OCI-LY7 (cell line): ENCODE measurements around the gene GABRD. TPM values are rescaled to one million over a fixed set of nuclear protein-coding genes. Genes with fewer than 3 reads are reported as not detected.
"Not testable (repeated sequence)": the region's sequence is repeated elsewhere in the genome, so short reads cannot be mapped to it uniquely, and the experiment has no call there.

ENCODE experiments used
- BruUV-seq: library from RNA; stranded (reverse); fragments of 400-500 nt; replicated peaks from 2 replicates; lab custom pipeline; 2021; lab: Mats Ljungman, UMichigan
- CTCF ChIA-PET: fragments of 300-600 bp; sonication (Branson Sonifier 250); formaldehyde crosslinking; loops from one replicate; lab custom pipeline; 2022; ENCODE audit warnings: antibody characterized with exemption; ENCODE audit not compliant: unreplicated experiment; lab: Charles Lee
- POLR2A ChIA-PET: fragments of 300-600 bp; sonication (Branson Sonifier 250); formaldehyde crosslinking; loops from one replicate; lab custom pipeline; 2022; ENCODE audit warnings: antibody characterized with exemption; lab: Charles Lee
- DNase-seq: peaks from one replicate; pipeline ENCODE4 v3.0.0-alpha.2; 2015; ENCODE audit warnings: low spot score
- H2AFZ ChIP-seq: fragments of 200-600 bp; sonication (generic), shearing (Covaris generic); 2 replicates; pipeline ENCODE4 v1.6.1; 2014; ENCODE audit warnings: mild to moderate bottlenecking, antibody characterized with exemption, low read length, moderate library complexity
- H3K27ac ChIP-seq: fragments of 200-600 bp; sonication (generic); 2 replicates; pipeline ENCODE4 v1.5.1; 2014; ENCODE audit warnings: mixed run types, low read depth, mild to moderate bottlenecking, moderate library complexity, low read length, inconsistent platforms; ENCODE audit not compliant: poor library complexity, severe bottlenecking
- H3K36me3 ChIP-seq: fragments of 200-600 bp; sonication (generic); 2 replicates; pipeline ENCODE4 v1.6.1; 2014; ENCODE audit warnings: mild to moderate bottlenecking, antibody characterized with exemption, low read length, moderate library complexity, mixed read lengths; ENCODE audit not compliant: insufficient read depth
- H3K4me1 ChIP-seq: fragments of 200-600 bp; sonication (generic); 2 replicates; pipeline ENCODE4 v1.5.1; 2014; ENCODE audit warnings: mild to moderate bottlenecking, low read length; ENCODE audit not compliant: insufficient read depth, poor library complexity, severe bottlenecking
- H3K4me2 ChIP-seq: fragments of 200-600 bp; sonication (generic); 2 replicates; pipeline ENCODE4 v1.6.1; 2014; ENCODE audit warnings: mild to moderate bottlenecking, low read length
- H3K4me3 ChIP-seq: fragments of 200-600 bp; sonication (generic); 2 replicates; pipeline ENCODE4 v1.5.1; 2014; ENCODE audit warnings: mild to moderate bottlenecking, low read depth, low read length; ENCODE audit not compliant: poor library complexity, severe bottlenecking
- H3K79me2 ChIP-seq: fragments of 200-600 bp; sonication (generic); 2 replicates; pipeline ENCODE4 v1.6.1; 2016; ENCODE audit warnings: low read depth, mild to moderate bottlenecking, low read length, moderate library complexity, mixed read lengths; ENCODE audit not compliant: insufficient read depth
- H3K9me2 ChIP-seq: fragments of 200-600 bp; sonication (generic); 2 replicates; pipeline ENCODE4 v1.6.1; 2016; ENCODE audit warnings: mild to moderate bottlenecking, low read length, mixed read lengths; ENCODE audit not compliant: insufficient read depth
- H3K9me3 ChIP-seq: fragments of 200-600 bp; sonication (generic); 2 replicates; pipeline ENCODE4 v1.6.1; 2014; ENCODE audit warnings: mild to moderate bottlenecking, mixed run types, low read length, mixed read lengths
- H4K20me1 ChIP-seq: fragments of 200-600 bp; sonication (generic); 2 replicates; pipeline ENCODE4 v1.6.1; 2014; ENCODE audit warnings: mild to moderate bottlenecking, antibody characterized with exemption, low read length, moderate library complexity, mixed read lengths; ENCODE audit not compliant: insufficient read depth
- EZH2phosphoT487 ChIP-seq: fragments of 200-600 bp; sonication (generic); IDR thresholded peaks from 2 replicates; pipeline ENCODE4 v1.6.1; 2018; ENCODE audit warnings: low read depth, borderline replicate concordance, mild to moderate bottlenecking, mixed run types, antibody characterized with exemption, low read length, moderate library complexity, mixed read lengths
- intact Hi-C: fragments of 100-400 bp; cut with micrococcal nuclease; formaldehyde crosslinking; loops from one replicate; pipeline ENCODE4 v1.10.0; 2022; ENCODE audit not compliant: unreplicated experiment
- total RNA-seq, 2 experiments: library from RNA; depleted of rRNA in 1 of 2; stranded (reverse); fragments of >200 nt in 1 of 2; shearing (Covaris generic) in 1 of 2; gene quantifications; 2 replicates each; pipeline ENCODE4 v1.2.3, GENCODE V29; 2014 to 2022
- TF ChIP-seq, protein P1 (sequence below): fragments of 200-600 bp; sonication (generic); conservative IDR thresholded peaks from 2 replicates; pipeline ENCODE4 v1.5.1; 2014; ENCODE audit warnings: mild to moderate bottlenecking, antibody characterized with exemption, low read length, moderate library complexity, mixed read lengths

GABRD gene
- total RNA-seq, 2 experiments from 2014 or later: not detected

DNA sequence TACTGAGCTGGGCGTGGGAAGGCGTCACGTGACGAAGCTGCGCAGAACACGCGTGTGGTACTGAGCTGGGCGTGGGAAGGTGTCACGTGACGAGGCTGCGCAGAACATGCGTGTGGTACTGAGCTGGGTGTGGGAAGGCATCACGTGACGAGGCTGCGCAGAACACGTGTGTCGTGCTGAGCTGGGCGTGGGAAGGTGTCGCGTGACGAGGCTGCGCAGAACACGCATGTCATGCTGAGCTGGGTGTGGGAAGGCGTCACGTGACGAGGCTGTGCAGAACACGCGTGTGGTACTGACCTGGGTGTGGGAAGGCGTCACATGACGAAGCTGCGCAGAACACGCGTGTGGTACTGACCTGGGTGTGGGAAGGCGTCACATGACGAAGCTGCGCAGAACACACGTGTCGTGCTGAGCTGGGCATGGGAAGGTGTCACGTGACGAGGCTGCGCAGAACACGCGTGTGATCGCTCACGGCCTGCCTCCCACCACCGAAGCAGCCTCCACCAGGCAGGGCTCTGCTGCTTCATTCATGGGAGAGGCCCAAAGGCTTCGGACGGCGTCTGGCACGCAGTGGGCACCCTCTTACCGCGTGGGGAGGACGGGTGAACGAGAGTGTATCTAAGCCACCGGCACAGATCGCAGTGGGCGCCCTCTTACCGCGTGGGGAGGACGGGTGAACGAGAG lies 39.5 kb upstream of the GABRD start:
- no peak overlapping the region for H3K4me3 ChIP-seq
- no peak overlapping the region for H3K4me2 ChIP-seq
- POLR2A ChIA-PET: no interaction called here
- no peak overlapping the region for H2AFZ ChIP-seq
- TF ChIP-seq, protein P1, sequence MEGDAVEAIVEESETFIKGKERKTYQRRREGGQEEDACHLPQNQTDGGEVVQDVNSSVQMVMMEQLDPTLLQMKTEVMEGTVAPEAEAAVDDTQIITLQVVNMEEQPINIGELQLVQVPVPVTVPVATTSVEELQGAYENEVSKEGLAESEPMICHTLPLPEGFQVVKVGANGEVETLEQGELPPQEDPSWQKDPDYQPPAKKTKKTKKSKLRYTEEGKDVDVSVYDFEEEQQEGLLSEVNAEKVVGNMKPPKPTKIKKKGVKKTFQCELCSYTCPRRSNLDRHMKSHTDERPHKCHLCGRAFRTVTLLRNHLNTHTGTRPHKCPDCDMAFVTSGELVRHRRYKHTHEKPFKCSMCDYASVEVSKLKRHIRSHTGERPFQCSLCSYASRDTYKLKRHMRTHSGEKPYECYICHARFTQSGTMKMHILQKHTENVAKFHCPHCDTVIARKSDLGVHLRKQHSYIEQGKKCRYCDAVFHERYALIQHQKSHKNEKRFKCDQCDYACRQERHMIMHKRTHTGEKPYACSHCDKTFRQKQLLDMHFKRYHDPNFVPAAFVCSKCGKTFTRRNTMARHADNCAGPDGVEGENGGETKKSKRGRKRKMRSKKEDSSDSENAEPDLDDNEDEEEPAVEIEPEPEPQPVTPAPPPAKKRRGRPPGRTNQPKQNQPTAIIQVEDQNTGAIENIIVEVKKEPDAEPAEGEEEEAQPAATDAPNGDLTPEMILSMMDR: no peak
- no peak for TF ChIP-seq EZH2phosphoT487
- H3K9me3 ChIP-seq: no peaks in the 10 kb centered on the region; the same call in 1 of the 2 replicates
- H4K20me1 ChIP-seq: no peaks in the 10 kb centered on the region
- intact Hi-C loops: no loop called here
- no TSS peak for BruUV-seq
- no peaks in the 10 kb centered on the region for H3K36me3 ChIP-seq
- H3K9me2 ChIP-seq: no peaks in the 10 kb centered on the region
- no peaks in the 10 kb centered on the region for H3K4me1 ChIP-seq
- DNase-seq: no peak
- CTCF ChIA-PET: no interaction called here
- H3K27ac ChIP-seq: no peak overlapping the region
- H3K79me2 ChIP-seq: no peaks in the 10 kb centered on the region

DNA sequence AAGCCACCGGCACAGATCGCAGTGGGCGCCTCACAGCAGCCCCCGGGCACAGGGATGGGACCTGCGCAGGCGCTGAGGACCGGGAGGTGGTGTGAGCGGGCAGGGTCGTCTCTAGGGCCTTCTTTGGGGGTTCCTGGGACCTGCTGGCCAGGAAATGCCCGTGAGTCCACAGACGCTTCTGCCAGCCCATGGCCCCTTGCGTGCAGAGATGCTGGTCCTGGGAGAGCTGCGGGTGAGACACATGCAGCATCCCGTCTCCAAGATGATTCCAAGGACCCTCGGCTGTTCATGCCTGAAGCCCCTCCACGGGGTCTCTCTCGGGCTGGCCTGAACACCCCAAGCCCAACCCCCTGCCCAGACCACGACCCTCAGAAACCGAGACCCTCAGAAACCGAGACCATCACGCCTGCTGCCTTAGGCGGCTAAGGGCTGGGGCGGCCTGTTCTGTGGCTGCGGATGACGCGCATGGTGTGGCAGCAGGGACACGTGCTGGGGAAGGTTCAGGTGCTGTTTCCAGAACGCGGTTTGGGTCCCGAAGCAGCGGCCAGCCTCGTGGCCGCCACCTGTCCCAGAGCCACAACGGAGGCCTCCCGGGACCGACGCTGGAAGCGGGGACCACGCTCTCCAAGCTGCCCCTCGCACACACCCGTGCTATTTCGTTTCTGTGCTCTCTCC lies 38.5 kb upstream of the GABRD start:
- Histone ChIP-seq H3K27ac (no peak overlapping the region), H2AFZ (no peak overlapping the region), H3K79me2 (no peaks in the 10 kb centered on the region), H3K9me3 (no peaks in the 10 kb centered on the region; the same call in 1 of the 2 replicates), H3K4me1 (no peaks in the 10 kb centered on the region), H3K4me3 (no peak overlapping the region), H3K4me2 (no peak overlapping the region), H3K36me3 (no peaks in the 10 kb centered on the region), H4K20me1 (no peaks in the 10 kb centered on the region), H3K9me2 (no peaks in the 10 kb centered on the region)
- no TSS peak for BruUV-seq
- DNase-seq: no peak
- CTCF ChIA-PET: no interaction called here
- POLR2A ChIA-PET: no interaction called here
- intact Hi-C loops: no loop called here
- TF ChIP-seq EZH2phosphoT487: no peak
- TF ChIP-seq, protein P1: no peak

DNA sequence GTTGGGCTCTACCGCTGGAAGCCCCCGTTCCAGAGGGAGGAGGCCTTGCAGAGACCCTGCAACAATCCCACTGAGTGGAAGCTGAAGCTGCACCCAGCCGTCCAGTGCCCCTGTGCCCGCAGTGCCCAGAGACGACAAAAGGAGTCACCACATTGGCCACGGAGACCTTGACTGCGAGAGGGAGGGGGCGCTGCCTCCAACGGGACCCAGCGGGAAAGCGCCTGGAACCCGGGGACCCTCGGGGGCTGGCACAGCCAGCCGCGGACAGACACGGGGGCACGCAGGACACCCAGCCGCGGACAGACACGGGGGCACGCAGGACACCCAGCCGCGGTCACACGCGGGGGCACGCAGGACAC lies 38.0 kb upstream of the GABRD start:
- intact Hi-C loops: no loop called here
- H3K4me3 ChIP-seq: no peak overlapping the region
- no peak overlapping the region for H3K4me2 ChIP-seq
- TF ChIP-seq EZH2phosphoT487: no peak
- TF ChIP-seq, protein P1: no peak
- POLR2A ChIA-PET: no interaction called here
- H3K9me3 ChIP-seq: no peaks in the 10 kb centered on the region; the same call in 1 of the 2 replicates
- H2AFZ ChIP-seq: no peak overlapping the region
- no peaks in the 10 kb centered on the region for H3K36me3 ChIP-seq
- no TSS peak for BruUV-seq
- no peaks in the 10 kb centered on the region for H3K79me2 ChIP-seq
- CTCF ChIA-PET: no interaction called here
- no peaks in the 10 kb centered on the region for H3K9me2 ChIP-seq
- no peaks in the 10 kb centered on the region for H3K4me1 ChIP-seq
- H4K20me1 ChIP-seq: no peaks in the 10 kb centered on the region
- no peak overlapping the region for H3K27ac ChIP-seq
- DNase-seq: no peak

DNA sequence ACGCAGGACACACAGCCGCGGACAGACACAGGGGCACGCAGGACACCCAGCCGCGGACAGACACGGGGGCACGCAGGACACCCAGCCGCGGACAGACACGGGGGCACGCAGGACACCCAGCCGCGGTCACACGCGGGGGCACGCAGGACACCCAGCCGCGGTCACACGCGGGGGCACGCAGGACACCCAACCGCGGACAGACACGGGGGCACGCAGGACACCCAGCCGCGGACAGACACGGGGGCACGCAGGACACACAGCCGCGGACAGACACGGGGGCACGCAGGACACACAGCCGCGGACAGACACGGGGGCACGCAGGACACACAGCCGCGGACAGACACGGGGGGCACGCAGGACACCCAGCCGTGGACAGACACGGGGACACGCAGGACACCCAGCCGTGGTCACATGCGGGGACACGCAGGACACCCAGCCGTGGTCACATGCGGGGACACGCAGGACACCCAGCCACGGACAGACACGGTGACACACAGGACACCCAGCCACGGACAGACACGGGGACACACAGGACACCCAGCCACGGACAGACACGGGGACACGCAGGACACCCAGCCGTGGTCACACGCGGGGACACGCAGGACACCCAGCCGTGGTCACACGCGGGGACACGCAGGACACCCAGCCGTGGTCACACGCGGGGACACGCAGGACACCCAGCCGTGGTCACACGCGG lies 37.4 kb upstream of the GABRD start:
- CTCF ChIA-PET, BruUV-seq, H3K27ac ChIP-seq, H3K4me3 ChIP-seq, POLR2A ChIA-PET, H3K4me2 ChIP-seq, intact Hi-C loops, H2AFZ ChIP-seq, H3K79me2 ChIP-seq, H3K4me1 ChIP-seq, H3K9me2 ChIP-seq, DNase-seq, H3K9me3 ChIP-seq, H3K36me3 ChIP-seq, H4K20me1 ChIP-seq: not testable (repeated sequence)
